IPS-15b (cell line): ENCODE measurements around the gene DCAF11.

ENCODE experiments used
- H3K27me3 ChIP-seq: one replicate; pipeline ENCODE4 v1.6.1; 2013; ENCODE audit warnings: low read length; ENCODE audit not compliant: control insufficient read depth, insufficient read depth
- H3K36me3 ChIP-seq: one replicate; pipeline ENCODE4 v1.6.1; 2013; ENCODE audit warnings: low read length; ENCODE audit not compliant: control insufficient read depth, insufficient read depth
- H3K4me1 ChIP-seq: one replicate; pipeline ENCODE4 v1.6.1; 2013; ENCODE audit warnings: mild to moderate bottlenecking, low read length; ENCODE audit not compliant: control insufficient read depth, insufficient read depth
- H3K4me3 ChIP-seq: one replicate; pipeline ENCODE4 v1.5.1; 2013; ENCODE audit warnings: low read depth, low read length
- H3K9ac ChIP-seq: one replicate; pipeline ENCODE4 v1.6.1; 2013; ENCODE audit warnings: low read depth, mild to moderate bottlenecking, low read length
- H3K9me3 ChIP-seq: one replicate; pipeline ENCODE4 v1.6.1; 2013; ENCODE audit warnings: mild to moderate bottlenecking, low read length; ENCODE audit not compliant: control insufficient read depth, insufficient read depth

DCAF11 gene

DNA sequence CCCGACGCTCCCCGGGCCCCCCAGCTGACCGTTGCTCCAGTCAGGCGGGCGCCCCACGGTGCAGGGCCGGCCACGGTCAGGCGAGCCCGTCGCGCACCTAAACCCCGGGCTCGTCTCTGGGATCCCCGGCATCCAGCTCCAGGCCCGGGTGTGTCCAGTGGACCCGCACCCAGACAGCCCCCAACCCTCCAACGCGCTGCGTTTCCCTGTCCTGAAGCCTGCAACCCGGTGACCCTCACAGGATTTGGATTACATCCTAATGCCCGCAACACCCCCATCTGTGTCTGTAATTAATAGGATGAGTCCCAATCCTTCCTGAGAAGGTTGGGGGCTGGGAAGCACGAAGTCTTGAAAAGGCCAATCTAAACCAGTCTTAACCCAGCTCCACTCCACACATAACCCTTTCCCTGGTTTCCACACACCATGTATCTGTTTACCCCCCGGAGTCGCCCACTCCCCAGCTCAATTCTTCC is 32.8 kb upstream of the DCAF11 start:
- Histone ChIP-seq H3K4me3 (peak overlapping the region; percentile 69), H3K27me3 (peaks cover 17% of the 10 kb centered on the region), H3K9ac (peak overlapping the region; percentile 65), H3K36me3 (no peaks in the 10 kb centered on the region), H3K4me1 (peaks cover 25% of the 10 kb centered on the region), H3K9me3 (no peaks in the 10 kb centered on the region)

DNA sequence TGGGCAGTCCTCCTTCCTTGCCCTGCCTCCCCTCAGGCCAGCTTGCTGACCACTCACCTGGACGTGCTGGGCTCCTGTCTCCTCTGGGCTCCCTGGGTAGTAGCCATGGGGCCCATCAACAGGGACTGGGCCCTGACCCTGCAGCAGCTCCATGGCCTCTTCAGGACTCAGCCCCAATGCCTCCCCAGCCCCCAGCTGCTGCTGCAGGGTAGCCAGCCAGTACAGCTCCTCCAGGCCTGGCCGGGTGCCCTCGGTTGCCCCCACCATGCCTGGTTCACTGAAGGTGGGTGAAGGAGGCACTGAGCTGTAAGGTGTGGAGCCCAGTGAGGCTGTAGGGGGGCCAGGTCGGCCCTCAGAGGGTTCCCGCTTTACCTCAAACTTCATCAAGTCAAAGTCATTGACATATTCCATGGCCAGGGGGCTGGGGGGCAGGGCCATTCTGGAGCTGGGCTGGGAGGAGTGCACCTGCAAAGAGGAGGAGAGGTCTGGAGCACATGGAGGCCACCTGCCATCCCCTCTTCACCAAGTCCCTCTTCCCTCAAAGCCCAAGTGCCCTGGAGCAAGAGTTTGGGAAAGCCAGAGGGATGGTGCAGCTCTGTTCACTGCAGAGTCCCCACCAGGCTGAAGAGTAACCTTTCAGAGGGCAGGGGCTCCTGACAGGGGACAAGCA is 32.0 kb upstream of the DCAF11 start:
- no peak overlapping the region for H3K9ac ChIP-seq
- no peaks in the 10 kb centered on the region for H3K36me3 ChIP-seq
- H3K27me3 ChIP-seq, result peaks cover 17% of the 10 kb centered on the region
- peak overlapping the region; percentile 69 for H3K4me3 ChIP-seq
- H3K4me1 ChIP-seq, result peaks cover 25% of the 10 kb centered on the region
- no peaks in the 10 kb centered on the region for H3K9me3 ChIP-seq

DNA sequence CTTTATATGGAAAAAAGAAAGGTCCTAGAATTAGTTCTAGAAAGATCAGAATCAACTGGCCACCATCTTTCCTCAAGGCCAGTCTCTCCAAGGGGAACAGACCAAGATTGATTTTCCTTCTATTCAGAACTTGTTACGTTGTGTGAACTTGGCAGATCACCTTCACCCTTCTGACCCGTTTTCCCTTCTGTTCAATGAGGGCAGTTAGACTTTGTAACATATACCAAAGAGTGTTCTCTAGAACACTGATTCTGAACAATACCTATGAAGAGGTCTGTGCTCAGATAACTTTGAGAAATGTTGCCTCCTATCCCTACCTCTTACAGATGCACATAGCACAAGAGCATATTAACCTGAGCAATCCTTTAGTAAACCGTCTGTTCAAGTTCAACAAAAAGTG is 31.1 kb upstream of the DCAF11 start:
- Histone ChIP-seq H3K9me3 (no peaks in the 10 kb centered on the region), H3K9ac (no peak overlapping the region), H3K4me1 (peaks cover 23% of the 10 kb centered on the region), H3K36me3 (no peaks in the 10 kb centered on the region), H3K27me3 (peaks cover 17% of the 10 kb centered on the region), H3K4me3 (no peak overlapping the region)

DNA sequence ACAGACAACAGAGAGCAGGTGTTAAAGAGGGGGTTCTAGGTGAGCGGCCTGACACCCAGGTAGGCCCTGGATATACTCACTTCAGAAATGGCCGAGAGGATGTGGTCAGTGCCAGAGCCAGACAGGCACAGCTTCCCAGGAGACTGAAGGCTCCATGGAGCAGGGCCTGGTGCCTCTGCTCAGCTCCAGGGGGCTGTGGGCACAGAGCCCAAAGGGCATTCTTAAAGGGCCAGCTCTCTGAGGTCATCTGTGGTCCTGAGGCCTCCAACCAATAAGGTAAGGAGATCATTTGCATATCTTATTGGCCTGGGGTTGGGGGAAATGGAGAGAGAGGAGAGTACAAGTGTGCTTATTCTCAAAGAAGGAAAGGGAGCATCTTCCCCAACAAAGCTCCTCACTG is 30.1 kb upstream of the DCAF11 start:
- H3K9me3 ChIP-seq, result no peaks in the 10 kb centered on the region
- H3K4me1 ChIP-seq, result peaks cover 21% of the 10 kb centered on the region
- H3K9ac ChIP-seq, result no peak overlapping the region
- no peaks in the 10 kb centered on the region for H3K36me3 ChIP-seq
- peaks cover 17% of the 10 kb centered on the region for H3K27me3 ChIP-seq
- H3K4me3 ChIP-seq, result no peak overlapping the region

DNA sequence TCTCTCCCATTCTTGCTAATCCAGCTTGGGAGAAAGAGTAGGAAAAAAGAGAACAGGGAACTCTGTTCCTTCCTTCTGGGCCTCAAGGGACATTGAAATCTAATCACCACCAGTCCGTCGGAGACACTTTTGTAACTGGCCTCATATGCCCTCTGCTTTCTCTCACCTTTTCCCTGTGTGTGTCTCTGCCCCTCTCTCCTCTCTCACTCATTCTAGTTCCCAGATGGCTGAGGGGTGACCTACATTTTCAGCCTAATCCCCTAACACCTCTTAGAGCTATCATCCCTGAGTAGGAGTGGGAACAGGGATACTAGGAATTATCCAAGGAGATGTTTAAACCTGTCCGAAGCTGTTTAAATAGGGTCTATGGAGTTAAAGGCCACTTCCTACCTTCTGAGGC is 29.4 kb upstream of the DCAF11 start:
- no peak overlapping the region for H3K9ac ChIP-seq
- no peaks in the 10 kb centered on the region for H3K36me3 ChIP-seq
- H3K4me3 ChIP-seq, result no peak overlapping the region
- H3K4me1 ChIP-seq, result peaks cover 13% of the 10 kb centered on the region
- no peaks in the 10 kb centered on the region for H3K9me3 ChIP-seq
- peaks cover 17% of the 10 kb centered on the region for H3K27me3 ChIP-seq

DNA sequence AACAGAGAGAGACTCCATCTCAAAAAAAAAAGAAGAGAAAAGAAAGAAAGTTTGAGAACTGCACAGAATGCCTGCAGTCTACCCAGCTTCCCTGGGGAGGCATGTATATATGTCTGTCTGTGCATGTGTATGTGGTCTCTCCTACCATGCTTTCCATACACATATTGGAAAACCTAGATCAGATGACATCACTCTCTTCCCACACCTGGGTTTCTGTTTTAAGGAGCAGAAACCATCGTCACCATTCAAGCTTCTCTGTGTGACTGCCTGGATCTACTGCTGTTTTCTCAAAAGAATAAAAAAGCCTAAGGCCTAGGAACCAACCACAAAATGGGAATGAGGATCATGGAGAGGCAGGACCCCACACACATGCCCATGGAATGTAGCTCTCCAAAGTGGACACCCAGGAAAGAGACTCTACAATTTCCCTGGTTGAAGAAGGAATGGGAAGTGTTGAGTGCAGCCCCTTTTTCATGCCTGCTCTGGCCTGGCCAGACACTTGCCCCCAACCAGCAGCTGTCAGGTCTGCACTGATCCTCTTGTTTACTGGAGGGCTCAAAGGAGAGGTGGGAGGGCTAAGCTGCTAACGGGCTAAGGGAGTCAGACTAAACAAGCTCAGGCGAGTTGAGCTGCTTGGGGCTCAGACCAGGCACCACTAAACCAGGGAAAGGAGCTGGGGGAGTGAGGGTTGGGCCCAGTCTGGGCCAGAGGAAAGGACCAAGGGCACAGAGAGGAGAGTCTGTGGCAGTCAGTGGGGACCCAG is 28.2 kb upstream of the DCAF11 start:
- peaks cover 7% of the 10 kb centered on the region for H3K4me1 ChIP-seq
- no peak overlapping the region for H3K4me3 ChIP-seq
- H3K27me3 ChIP-seq, result peaks cover 17% of the 10 kb centered on the region
- no peak overlapping the region for H3K9ac ChIP-seq
- no peaks in the 10 kb centered on the region for H3K9me3 ChIP-seq
- H3K36me3 ChIP-seq, result no peaks in the 10 kb centered on the region

DNA sequence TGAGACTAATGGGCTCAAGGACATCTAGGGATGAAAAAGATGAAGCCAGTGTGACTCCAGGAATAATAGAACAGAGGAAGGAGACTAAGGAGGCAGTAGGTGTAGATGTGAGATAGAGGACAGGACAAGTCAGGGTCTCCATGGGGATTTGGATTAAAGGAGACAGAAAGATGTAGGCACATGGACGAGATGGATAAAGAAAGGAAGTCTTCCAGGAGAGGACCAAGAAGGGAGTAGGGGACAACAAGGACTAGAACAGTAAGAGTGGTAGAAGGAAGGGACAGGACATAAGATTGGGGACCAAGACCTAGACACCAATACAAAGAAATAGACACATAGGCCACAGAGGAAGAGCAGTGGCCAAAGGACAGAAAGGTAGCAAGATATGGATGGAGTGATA is 27.6 kb upstream of the DCAF11 start:
- Histone ChIP-seq H3K4me3 (no peak overlapping the region), H3K9ac (no peak overlapping the region), H3K36me3 (no peaks in the 10 kb centered on the region), H3K9me3 (no peaks in the 10 kb centered on the region), H3K27me3 (peaks cover 14% of the 10 kb centered on the region), H3K4me1 (peaks cover 4% of the 10 kb centered on the region)

DNA sequence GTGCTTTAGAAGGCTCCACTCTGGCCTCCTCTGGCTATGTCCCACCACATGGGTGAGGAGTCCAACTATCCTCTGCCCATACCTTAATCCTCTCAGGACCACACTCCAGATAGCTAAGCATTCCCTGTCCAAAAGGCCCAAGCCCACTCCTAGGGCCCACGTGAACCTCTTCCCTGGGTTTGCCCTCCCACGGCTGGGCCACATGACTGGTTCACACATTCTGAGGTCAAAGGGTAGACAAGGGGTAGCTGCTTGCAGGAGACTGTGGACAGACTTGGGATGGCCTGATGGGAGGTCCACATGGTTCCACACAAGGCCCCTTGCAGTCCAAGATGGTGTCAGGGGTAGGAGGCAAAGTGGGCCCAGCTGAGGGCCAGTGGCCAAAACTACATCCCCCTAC is 26.5 kb upstream of the DCAF11 start:
- peaks cover 10% of the 10 kb centered on the region for H3K27me3 ChIP-seq
- no peak overlapping the region for H3K4me3 ChIP-seq
- no peaks in the 10 kb centered on the region for H3K36me3 ChIP-seq
- no peaks in the 10 kb centered on the region for H3K4me1 ChIP-seq
- no peak overlapping the region for H3K9ac ChIP-seq
- no peaks in the 10 kb centered on the region for H3K9me3 ChIP-seq

DNA sequence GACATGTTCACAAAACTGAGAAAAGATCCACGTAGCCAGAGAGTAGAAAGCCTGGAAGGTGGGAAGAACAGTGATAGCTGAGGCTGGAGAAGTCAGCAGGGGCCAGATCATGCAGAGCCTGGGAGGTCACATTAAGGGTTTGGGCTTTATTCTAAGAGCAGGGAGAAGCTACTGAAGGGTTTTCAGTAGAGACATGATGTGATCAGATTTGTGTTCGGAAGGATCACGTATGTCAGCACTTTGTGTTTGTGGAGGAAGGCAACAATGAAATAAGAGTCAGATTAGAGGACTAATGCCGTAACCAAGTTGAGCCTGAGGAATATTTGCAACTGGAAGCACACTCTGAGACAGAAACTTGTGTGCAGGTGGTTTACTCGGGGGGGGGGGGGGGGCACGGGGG is 24.7 kb upstream of the DCAF11 start:
- no peaks in the 10 kb centered on the region for H3K36me3 ChIP-seq
- H3K4me3 ChIP-seq, result no peak overlapping the region
- peaks cover 6% of the 10 kb centered on the region for H3K27me3 ChIP-seq
- H3K9ac ChIP-seq, result no peak overlapping the region
- no peaks in the 10 kb centered on the region for H3K9me3 ChIP-seq
- no peaks in the 10 kb centered on the region for H3K4me1 ChIP-seq

DNA sequence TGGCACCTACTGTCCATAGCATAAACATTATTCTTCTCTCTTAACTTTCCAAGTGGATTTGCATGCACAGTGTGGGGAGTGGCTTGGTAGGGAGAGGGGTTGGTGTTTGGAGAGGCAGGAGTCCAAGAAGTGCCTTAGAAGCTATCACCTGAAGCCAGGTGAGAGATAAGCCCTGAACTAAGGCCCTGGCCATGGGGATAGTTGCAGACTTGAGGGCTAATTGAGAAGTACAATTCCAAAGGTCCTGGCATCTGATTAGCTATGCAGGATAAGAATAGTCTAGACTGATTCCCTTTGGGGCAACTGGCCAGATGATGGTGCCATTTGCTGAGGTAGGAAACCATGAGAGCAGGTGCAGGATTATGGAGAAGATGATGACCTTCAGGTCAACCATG is 22.5 kb upstream of the DCAF11 start:
- Histone ChIP-seq H3K9me3 (no peaks in the 10 kb centered on the region), H3K4me1 (peaks cover 8% of the 10 kb centered on the region), H3K4me3 (no peak overlapping the region), H3K9ac (no peak overlapping the region), H3K36me3 (peaks cover 5% of the 10 kb centered on the region), H3K27me3 (peaks cover 6% of the 10 kb centered on the region)

DNA sequence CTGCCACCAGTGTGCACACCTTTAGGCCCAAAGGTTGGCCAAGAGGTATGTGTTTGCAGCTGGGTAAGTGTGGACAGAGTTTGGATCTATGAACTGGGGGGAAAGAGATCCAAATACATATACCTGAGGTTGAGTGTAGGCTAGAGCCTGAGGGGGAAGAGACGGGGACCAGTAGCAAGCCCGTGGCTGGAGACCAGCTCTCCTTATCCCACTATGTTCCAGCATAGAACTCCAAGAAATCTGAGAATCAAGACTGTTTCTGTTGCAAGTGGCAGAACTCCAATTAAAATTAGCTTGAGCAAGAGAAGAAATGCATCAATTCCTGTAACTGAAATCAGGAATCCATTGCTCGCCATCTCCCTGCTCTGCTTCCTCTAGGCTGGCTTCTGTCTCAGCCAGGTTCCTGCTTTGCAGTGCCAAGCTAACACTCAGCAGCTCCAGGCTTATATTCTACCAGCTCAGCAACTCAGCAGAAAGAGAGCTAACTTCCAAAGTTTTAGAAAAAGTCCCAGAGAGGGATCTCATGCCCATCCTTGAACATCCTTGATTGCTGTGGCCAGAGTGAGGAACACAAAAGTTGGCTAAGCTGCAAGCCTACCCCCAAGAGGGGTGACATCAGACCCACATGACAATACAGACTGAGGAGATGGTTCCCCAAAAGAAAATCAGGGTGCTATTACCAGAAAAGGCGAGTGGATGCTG is 21.9 kb upstream of the DCAF11 start:
- Histone ChIP-seq H3K4me1 (peaks cover 8% of the 10 kb centered on the region), H3K4me3 (no peak overlapping the region), H3K9ac (no peak overlapping the region), H3K9me3 (no peaks in the 10 kb centered on the region), H3K36me3 (peaks cover 6% of the 10 kb centered on the region), H3K27me3 (peaks cover 6% of the 10 kb centered on the region)
